Loucy (cell line): ENCODE results near the gene CD37.
A peak's percentile ranks its signal among the peaks of the same experiment; 100 is the strongest.
"Not testable (repeated sequence)": the region's sequence is repeated elsewhere in the genome, so short reads cannot be mapped to it uniquely, and the experiment has no call there.

Experiments
- H2AFZ ChIP-seq: fragments of 200-600 bp; sonication (generic); 2 replicates; pipeline ENCODE4 v1.6.0; 2016; ENCODE audit warnings: antibody characterized with exemption, mild to moderate bottlenecking, low read length, moderate library complexity
- H3F3A ChIP-seq: fragments of 200-600 bp; 2 replicates; pipeline ENCODE4 v1.6.0; 2016; ENCODE audit warnings: antibody characterized with exemption, low read depth, mild to moderate bottlenecking
- H3K27me3 ChIP-seq: fragments of 200-600 bp; sonication (generic); 2 replicates; pipeline ENCODE4 v1.6.1; 2014; ENCODE audit warnings: low read length, mild to moderate bottlenecking; ENCODE audit not compliant: insufficient read depth, poor library complexity, severe bottlenecking
- H3K36me3 ChIP-seq: fragments of 200-600 bp; sonication (generic); 2 replicates; pipeline ENCODE4 v1.6.1; 2016; ENCODE audit warnings: low read length; ENCODE audit not compliant: insufficient read depth
- H3K4me1 ChIP-seq: fragments of 200-600 bp; sonication (generic); 2 replicates; pipeline ENCODE4 v1.5.1; 2014; ENCODE audit warnings: low read length, mild to moderate bottlenecking; ENCODE audit not compliant: insufficient read depth, poor library complexity, severe bottlenecking
- H3K4me2 ChIP-seq: fragments of 200-600 bp; sonication (generic); 2 replicates; pipeline ENCODE4 v1.6.0; 2014; ENCODE audit warnings: antibody characterized with exemption, low read length, low read depth, mild to moderate bottlenecking; ENCODE audit not compliant: poor library complexity, severe bottlenecking
- H3K4me3 ChIP-seq: fragments of 200-600 bp; sonication (generic); 2 replicates; pipeline ENCODE4 v1.5.1; 2014; ENCODE audit warnings: low read length, mild to moderate bottlenecking, mixed read lengths; ENCODE audit not compliant: poor library complexity, severe bottlenecking
- H3K79me2 ChIP-seq: fragments of 200-600 bp; sonication (generic); 2 replicates; pipeline ENCODE4 v1.6.1; 2014; ENCODE audit warnings: low read length; ENCODE audit not compliant: insufficient read depth
- H3K9ac ChIP-seq: fragments of 200-600 bp; sonication (generic); 2 replicates; pipeline ENCODE4 v1.6.0; 2014; ENCODE audit warnings: mild to moderate bottlenecking, low read depth, low read length, moderate library complexity; ENCODE audit not compliant: poor library complexity, severe bottlenecking
- H3K9me2 ChIP-seq: fragments of 200-600 bp; sonication (generic); replicated peaks from 2 replicates; pipeline ENCODE4 v1.6.1; 2016; ENCODE audit warnings: low read depth, low read length, mixed read lengths
- H3K9me3 ChIP-seq: fragments of 200-600 bp; sonication (generic); 2 replicates; pipeline ENCODE4 v1.6.1; 2014; ENCODE audit warnings: mild to moderate bottlenecking, antibody characterized with exemption, low read length, low read depth; ENCODE audit not compliant: insufficient read depth
- H4K20me1 ChIP-seq: fragments of 200-600 bp; sonication (generic); 2 replicates; pipeline ENCODE4 v1.6.0; 2014; ENCODE audit warnings: antibody characterized with exemption, low read length, mild to moderate bottlenecking; ENCODE audit not compliant: insufficient read depth, poor library complexity, severe bottlenecking
- EZH2phosphoT487 ChIP-seq: fragments of 200-600 bp; IDR thresholded peaks from 2 replicates; pipeline ENCODE4 v1.6.1; 2018; ENCODE audit warnings: antibody characterized with exemption, mild to moderate bottlenecking, moderate library complexity, borderline replicate concordance
- TF ChIP-seq, protein P1 (sequence below): fragments of 200-600 bp; sonication (generic); conservative IDR thresholded peaks from 2 replicates; pipeline ENCODE4 v1.5.1; 2014; ENCODE audit warnings: mild to moderate bottlenecking, antibody characterized with exemption, low read length

CD37 gene, protein sequence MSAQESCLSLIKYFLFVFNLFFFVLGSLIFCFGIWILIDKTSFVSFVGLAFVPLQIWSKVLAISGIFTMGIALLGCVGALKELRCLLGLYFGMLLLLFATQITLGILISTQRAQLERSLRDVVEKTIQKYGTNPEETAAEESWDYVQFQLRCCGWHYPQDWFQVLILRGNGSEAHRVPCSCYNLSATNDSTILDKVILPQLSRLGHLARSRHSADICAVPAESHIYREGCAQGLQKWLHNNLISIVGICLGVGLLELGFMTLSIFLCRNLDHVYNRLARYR

DNA sequence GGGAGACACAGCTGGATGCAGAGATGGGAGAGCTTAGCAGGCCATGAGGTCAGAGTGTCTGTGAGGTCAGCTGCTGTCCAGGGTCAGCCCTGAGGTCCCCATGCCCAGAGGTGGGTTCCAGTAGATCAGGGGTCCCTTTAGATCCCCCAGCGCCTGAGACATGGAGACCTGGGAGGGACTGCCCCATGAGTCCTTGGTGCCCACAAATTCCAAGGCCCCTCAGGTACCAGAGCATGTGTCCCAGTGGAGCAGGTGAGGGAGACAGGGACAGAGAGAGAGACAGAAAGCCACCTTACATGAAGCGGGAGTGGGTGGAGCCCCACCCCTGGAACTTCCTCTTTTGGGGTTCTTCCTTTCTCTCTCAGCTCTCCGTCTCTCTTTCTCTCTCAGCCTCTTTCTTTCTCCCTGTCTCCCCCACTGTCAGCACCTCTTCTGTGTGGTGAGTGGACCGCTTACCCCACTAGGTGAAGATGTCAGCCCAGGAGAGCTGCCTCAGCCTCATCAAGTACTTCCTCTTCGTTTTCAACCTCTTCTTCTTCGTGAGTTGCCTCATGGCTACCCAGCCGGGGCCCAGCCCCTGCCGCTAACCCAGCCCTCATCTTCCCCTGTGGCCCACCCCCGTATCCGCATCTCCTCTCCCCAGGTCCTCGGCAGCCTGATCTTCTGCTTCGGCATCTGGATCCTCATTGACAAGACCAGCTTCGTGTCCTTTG, at the start of gene CD37:
CD37 (plus strand) TSS at position 336 of the 713 bp plus-strand sequence; CDS start at position 471, 135 bp downstream.
- no peaks in the 10 kb centered on the region for H3K27me3 ChIP-seq
- H3K4me3 ChIP-seq = peak within 1 kb of the TSS; percentile 84
- peaks cover 16% of the 10 kb centered on the region; the same call in 1 of the 2 replicates for H3K79me2 ChIP-seq
- no peak for TF ChIP-seq EZH2phosphoT487
- TF ChIP-seq, protein P1, sequence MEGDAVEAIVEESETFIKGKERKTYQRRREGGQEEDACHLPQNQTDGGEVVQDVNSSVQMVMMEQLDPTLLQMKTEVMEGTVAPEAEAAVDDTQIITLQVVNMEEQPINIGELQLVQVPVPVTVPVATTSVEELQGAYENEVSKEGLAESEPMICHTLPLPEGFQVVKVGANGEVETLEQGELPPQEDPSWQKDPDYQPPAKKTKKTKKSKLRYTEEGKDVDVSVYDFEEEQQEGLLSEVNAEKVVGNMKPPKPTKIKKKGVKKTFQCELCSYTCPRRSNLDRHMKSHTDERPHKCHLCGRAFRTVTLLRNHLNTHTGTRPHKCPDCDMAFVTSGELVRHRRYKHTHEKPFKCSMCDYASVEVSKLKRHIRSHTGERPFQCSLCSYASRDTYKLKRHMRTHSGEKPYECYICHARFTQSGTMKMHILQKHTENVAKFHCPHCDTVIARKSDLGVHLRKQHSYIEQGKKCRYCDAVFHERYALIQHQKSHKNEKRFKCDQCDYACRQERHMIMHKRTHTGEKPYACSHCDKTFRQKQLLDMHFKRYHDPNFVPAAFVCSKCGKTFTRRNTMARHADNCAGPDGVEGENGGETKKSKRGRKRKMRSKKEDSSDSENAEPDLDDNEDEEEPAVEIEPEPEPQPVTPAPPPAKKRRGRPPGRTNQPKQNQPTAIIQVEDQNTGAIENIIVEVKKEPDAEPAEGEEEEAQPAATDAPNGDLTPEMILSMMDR = no peak
- no peaks in the 10 kb centered on the region for H3K9me2 ChIP-seq
- H3K4me1 ChIP-seq = peaks cover 39% of the 10 kb centered on the region
- peak within 1 kb of the TSS; percentile 85 for H3K4me2 ChIP-seq
- peak within 1 kb of the TSS; percentile 82 for H2AFZ ChIP-seq
- H3K9me3 ChIP-seq = no peaks in the 10 kb centered on the region
- H3K9ac ChIP-seq = peak within 1 kb of the TSS; percentile 84
- H4K20me1 ChIP-seq = no peaks in the 10 kb centered on the region
- H3F3A ChIP-seq = 0 out of 2 replicates have a peak, but pooled peaks cover 3% of the 10 kb centered on the region
- H3K36me3 ChIP-seq = no peaks in the 10 kb centered on the region

DNA sequence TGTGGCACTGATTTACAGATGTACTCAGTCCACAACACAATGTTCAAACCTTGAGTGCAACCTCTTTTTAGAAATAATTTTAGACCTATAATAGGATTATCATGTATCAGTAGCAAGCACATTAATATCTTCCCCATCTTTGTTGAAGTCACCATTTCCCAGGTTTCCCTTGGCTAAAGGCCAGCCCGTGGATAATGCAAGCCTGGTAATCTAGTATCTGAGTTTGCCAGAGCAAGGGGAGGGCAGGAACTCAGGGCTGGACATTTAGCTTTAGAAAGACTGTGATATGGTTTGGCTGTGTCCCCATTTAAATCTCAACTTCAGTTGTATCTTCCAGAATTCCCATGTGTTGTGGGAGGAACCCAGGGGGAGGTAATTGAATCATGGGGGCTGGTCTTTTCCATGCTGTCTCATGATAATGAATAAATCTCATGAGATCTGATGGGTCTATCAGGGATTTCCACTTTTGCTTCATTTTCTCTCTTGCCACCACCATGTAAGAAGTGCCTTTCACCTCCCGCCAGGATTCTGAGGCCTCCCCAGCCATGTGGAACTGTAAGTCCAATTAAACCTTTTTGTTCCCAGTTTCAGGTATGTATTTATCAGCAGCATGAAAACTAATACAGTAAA, 48.0 kb upstream of the CD37 start:
- Histone ChIP-seq H3K79me2 (no peaks in the 10 kb centered on the region), H3K4me1 (no peaks in the 10 kb centered on the region), H3K9me3 (no peaks in the 10 kb centered on the region), H3K9me2 (no peaks in the 10 kb centered on the region), H2AFZ (no peak overlapping the region), H3K4me2 (no peak overlapping the region), H3K36me3 (no peaks in the 10 kb centered on the region), H4K20me1 (no peaks in the 10 kb centered on the region), H3F3A (no peaks in the 10 kb centered on the region), H3K27me3 (no peaks in the 10 kb centered on the region), H3K4me3 (no peak overlapping the region), H3K9ac (no peak overlapping the region)
- TF ChIP-seq EZH2phosphoT487 = no peak
- TF ChIP-seq, protein P1 = no peak

DNA sequence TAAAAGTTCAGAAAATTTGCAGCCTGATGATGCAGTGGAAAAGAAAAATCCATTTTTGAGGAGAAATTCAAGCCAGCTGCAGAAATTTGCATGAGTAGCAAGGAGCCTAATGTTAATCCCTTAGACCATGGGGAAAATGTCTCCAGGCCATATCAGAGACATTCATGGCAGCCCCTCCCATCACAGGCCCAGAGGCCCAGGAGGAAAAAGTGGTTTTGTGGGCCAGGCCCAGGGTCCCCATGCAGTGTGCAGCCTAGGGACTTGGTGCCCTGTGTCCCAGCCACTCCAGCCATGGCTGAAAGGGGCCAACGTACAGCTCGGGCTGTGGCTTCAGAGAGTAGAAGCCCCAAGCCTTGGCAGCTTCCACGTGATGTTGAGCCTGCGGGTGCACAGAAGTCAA, 47.0 kb upstream of the CD37 start:
- H3K9me3 ChIP-seq, H3K9ac ChIP-seq: not testable (repeated sequence)

DNA sequence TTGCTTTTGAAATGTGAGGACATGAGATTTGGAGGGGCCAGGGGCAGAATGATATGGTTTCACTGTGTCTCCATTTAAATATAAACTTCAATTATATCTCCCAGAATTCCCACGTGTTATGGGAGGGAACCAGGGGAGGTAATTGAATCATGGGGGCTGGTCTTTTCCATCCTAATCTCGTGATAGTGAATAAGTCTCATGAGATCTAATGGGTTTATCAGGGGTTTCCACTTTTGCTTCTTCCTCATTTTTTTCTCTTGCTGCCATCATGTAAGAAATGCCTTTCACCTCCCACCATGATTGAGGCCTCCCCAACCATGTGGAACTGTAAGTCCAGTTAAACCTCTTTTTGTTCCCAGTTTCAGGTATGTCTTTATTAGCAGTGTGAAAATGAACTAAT, 45.9 kb upstream of the CD37 start:
- not testable (repeated sequence) for H4K20me1 ChIP-seq, H3K9ac ChIP-seq, H3K79me2 ChIP-seq, H3F3A ChIP-seq, H3K27me3 ChIP-seq, H3K4me2 ChIP-seq, H3K9me2 ChIP-seq, H3K4me1 ChIP-seq, H3K9me3 ChIP-seq, H3K36me3 ChIP-seq, H3K4me3 ChIP-seq, H2AFZ ChIP-seq

More for the DNA sequence above, 47.0 kb upstream of the CD37 start:
- H3K79me2 ChIP-seq, H3K4me2 ChIP-seq, H3K9me2 ChIP-seq, H2AFZ ChIP-seq, H3K27me3 ChIP-seq, H3K4me3 ChIP-seq, H4K20me1 ChIP-seq, H3K36me3 ChIP-seq, H3K4me1 ChIP-seq, H3F3A ChIP-seq: not testable (repeated sequence)
